Activated T-cell treated with anti-CD3 and anti-CD28 coated beads for 48 hours (primary cell): ENCODE results near the gene PRELP.

Experiments used
- DNase-seq: peaks from one replicate; pipeline ENCODE4 v3.0.0-alpha.2; 2020; ENCODE audit warnings: low read depth

The PRELP gene

GRCh38 chr1:203526130-203526529 lies 50.5 kb downstream of the PRELP start:
- DNase-seq, result no peak

- DNase-seq, result no peak
These were observed 51.0 kb downstream of the PRELP start for GRCh38 chr1:203526572-203526971.

GRCh38 chr1:203527013-203527412 lies 51.4 kb downstream of the PRELP start:
- no peak for DNase-seq

- DNase-seq, result no peak
These were observed 52.5 kb downstream of the PRELP start for GRCh38 chr1:203528063-203528462.

- DNase-seq, result no peak
These were observed 53.6 kb downstream of the PRELP start for GRCh38 chr1:203528976-203529835.

GRCh38 chr1:203531063-203531462 lies 55.5 kb downstream of the PRELP start:
- DNase-seq, result no peak

- DNase-seq, result no peak
These were observed 58.4 kb downstream of the PRELP start for GRCh38 chr1:203534012-203534411.

GRCh38 chr1:203534526-203534925 lies 58.9 kb downstream of the PRELP start:
- DNase-seq, result no peak

GRCh38 chr1:203536575-203536974 lies 61.0 kb downstream of the PRELP start:
- DNase-seq, result no peak

- DNase-seq, result no peak
These were observed 61.4 kb downstream of the PRELP start for GRCh38 chr1:203536980-203537455.

GRCh38 chr1:203537806-203538464 lies 62.3 kb downstream of the PRELP start:
- no peak for DNase-seq

GRCh38 chr1:203538726-203539125 lies 63.1 kb downstream of the PRELP start:
- DNase-seq, result no peak

GRCh38 chr1:203539831-203540546 lies 64.4 kb downstream of the PRELP start:
- no peak for DNase-seq
